ENCODE data around the gene GTPBP2.
A peak's percentile ranks its signal among the peaks of the same experiment; 100 is the strongest.

The GTPBP2 gene

GRCh38 chr6:43575772-43576551 is 53.1 kb downstream of the GTPBP2 start, which contains the start of the genes POLH and XPO5:
TSS of gene POLH (plus strand) at chr6:43576185. CDS start at chr6:43582320, 6,135 bp downstream.
TSS of gene XPO5 (minus strand) at chr6:43576038. CDS start at chr6:43575864, 174 bp downstream.
- peak; percentile 91 for DNase-seq

GRCh38 chr6:43575105-43575771 is 53.8 kb downstream of the GTPBP2 start:
- DNase-seq = peak; percentile 25

DNA sequence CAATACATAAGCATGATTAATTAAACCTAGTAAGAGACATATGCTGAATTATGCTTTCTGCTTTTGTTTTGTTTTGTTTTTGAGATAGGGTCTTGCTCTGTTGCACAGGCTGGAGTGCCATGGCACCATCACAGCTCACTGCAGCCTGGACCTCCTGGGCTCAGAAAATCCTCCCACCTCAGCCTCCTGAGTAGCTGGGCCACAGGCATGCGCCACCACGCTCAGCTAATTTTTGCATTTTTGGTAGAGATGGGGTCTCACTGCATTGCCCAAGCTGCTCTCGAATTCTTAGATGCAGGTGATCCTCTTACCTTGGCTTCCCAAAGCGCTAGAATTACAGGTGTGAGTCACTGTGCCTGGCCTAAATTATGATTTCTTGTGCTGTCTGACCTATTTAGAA is 57.0 kb downstream of the GTPBP2 start:
- DNase-seq = no peak

- DNase-seq = no peak
Observed at GRCh38 chr6:43570876-43571441, 58.1 kb downstream of the GTPBP2 start.

Data from hematopoietic multipotent progenitor cell treated with erythropoietin and hydrocortisone succinate and interleukin-3 and kit ligand, for 8 days (in vitro differentiated cells).